Measurements from ENCODE around the gene PC.

DNA sequence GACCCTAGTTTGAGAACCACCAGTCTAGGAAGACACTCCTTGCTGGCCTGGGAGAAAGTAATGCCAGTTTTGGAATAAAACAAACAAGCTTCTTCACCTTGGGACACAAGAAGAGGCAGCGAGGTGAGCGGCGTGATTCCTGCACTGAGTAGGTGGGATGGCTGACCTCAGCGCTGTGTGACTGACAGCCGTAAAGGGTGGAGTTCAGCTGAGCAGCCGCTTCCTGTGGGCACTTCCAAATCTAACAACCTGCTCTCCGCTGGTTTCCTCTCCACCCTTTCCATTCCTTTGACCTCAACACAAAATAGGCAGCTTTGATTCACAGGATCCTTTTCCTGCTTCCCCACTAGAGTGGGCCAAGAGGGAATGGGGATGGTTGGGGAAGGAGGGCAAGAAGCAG is 45.8 kb downstream of the PC start:
- TF ChIP-seq POLR2G (IDR thresholded peaks at IDR 0.05; ENCODE audit: low read depth, low read length): no peak
- TF ChIP-seq, protein P1, sequence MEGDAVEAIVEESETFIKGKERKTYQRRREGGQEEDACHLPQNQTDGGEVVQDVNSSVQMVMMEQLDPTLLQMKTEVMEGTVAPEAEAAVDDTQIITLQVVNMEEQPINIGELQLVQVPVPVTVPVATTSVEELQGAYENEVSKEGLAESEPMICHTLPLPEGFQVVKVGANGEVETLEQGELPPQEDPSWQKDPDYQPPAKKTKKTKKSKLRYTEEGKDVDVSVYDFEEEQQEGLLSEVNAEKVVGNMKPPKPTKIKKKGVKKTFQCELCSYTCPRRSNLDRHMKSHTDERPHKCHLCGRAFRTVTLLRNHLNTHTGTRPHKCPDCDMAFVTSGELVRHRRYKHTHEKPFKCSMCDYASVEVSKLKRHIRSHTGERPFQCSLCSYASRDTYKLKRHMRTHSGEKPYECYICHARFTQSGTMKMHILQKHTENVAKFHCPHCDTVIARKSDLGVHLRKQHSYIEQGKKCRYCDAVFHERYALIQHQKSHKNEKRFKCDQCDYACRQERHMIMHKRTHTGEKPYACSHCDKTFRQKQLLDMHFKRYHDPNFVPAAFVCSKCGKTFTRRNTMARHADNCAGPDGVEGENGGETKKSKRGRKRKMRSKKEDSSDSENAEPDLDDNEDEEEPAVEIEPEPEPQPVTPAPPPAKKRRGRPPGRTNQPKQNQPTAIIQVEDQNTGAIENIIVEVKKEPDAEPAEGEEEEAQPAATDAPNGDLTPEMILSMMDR (IDR thresholded peaks at IDR 0.05 in 2 of 3, conservative IDR thresholded peaks at IDR 0.05 in 1 of 3; ENCODE audit: insufficient read depth in 2 of 3, low read depth in 1 of 3, low read length in 3 of 3): no peak
